Keratinocyte (primary cell): ENCODE results near the gene IL1RAP. TPM values are rescaled to one million over a fixed set of nuclear protein-coding genes. Genes with fewer than 3 reads are reported as not detected.

ENCODE experiments used
- DNase-seq: peaks from one replicate; pipeline ENCODE4 v3.0.0-alpha.2; 2011; ENCODE audit warnings: low read depth, missing footprints, low spot score
- FAIRE-seq: peaks from 2 replicates; lab custom pipeline; 2011; peaks lifted over from hg19 to GRCh38; lab: Jason Lieb, UNC
- H2AFZ ChIP-seq: 2 replicates; pipeline ENCODE4 v1.6.0; 2012; ENCODE audit warnings: low read length, control low read depth, inconsistent platforms; ENCODE audit not compliant: control insufficient read depth
- H3K27ac ChIP-seq: 2 replicates; pipeline ENCODE4 v1.5.1; 2011; ENCODE audit warnings: low read length; ENCODE audit not compliant: control insufficient read depth, insufficient read depth
- H3K27me3 ChIP-seq: 3 replicates; pipeline ENCODE4 v1.6.0; 2011; ENCODE audit warnings: low read length; ENCODE audit not compliant: control insufficient read depth, insufficient read depth; ENCODE audit errors: extremely low read depth
- H3K36me3 ChIP-seq, 2 experiments: 2 replicates in 1 of 2; 3 replicates in 1 of 2; pipeline ENCODE4 v1.5.1; 2011; ENCODE audit warnings: low read length in 2 of 2, mild to moderate bottlenecking in 1 of 2; ENCODE audit not compliant: control insufficient read depth in 2 of 2, insufficient read depth in 2 of 2; ENCODE audit errors: extremely low read depth in 1 of 2
- H3K4me1 ChIP-seq: 3 replicates; pipeline ENCODE4 v1.5.1; 2011; ENCODE audit warnings: low read length; ENCODE audit not compliant: control insufficient read depth, insufficient read depth; ENCODE audit errors: extremely low read depth
- H3K4me2 ChIP-seq: 3 replicates; pipeline ENCODE4 v1.6.0; 2011; ENCODE audit warnings: low read depth, low read length; ENCODE audit not compliant: control insufficient read depth, insufficient read depth; ENCODE audit errors: extremely low read depth
- H3K4me3 ChIP-seq, 3 experiments: fragments of 200-600 bp in 1 of 3; sonication (generic) in 1 of 3; 2 replicates in 2 of 3; 3 replicates in 1 of 3; pipeline ENCODE4 v1.5.1; 2011 to 2016; ENCODE audit warnings: low read length in 3 of 3, mild to moderate bottlenecking in 3 of 3, control low read depth in 2 of 3, inconsistent platforms in 1 of 3, low read depth in 1 of 3, mixed read lengths in 1 of 3, mixed run types in 1 of 3, moderate library complexity in 1 of 3; ENCODE audit not compliant: control insufficient read depth in 2 of 3, insufficient read depth in 2 of 3; ENCODE audit errors: extremely low read depth in 1 of 3
- H3K79me2 ChIP-seq: 2 replicates; pipeline ENCODE4 v1.6.0; 2012; ENCODE audit warnings: low read length; ENCODE audit not compliant: control insufficient read depth, insufficient read depth
- H3K9ac ChIP-seq: 3 replicates; pipeline ENCODE4 v1.6.0; 2011; ENCODE audit warnings: low read length; ENCODE audit not compliant: control insufficient read depth, insufficient read depth; ENCODE audit errors: extremely low read depth
- H3K9me1 ChIP-seq: 3 replicates; pipeline ENCODE4 v1.6.0; 2011; ENCODE audit warnings: low read length; ENCODE audit not compliant: control insufficient read depth, insufficient read depth; ENCODE audit errors: extremely low read depth
- H3K9me3 ChIP-seq: 2 replicates; pipeline ENCODE4 v1.5.1; 2012; ENCODE audit warnings: low read depth, low read length; ENCODE audit not compliant: control insufficient read depth
- H4K20me1 ChIP-seq: 3 replicates; pipeline ENCODE4 v1.6.0; 2011; ENCODE audit warnings: low read length; ENCODE audit not compliant: control insufficient read depth, insufficient read depth; ENCODE audit errors: extremely low read depth
- EZH2 ChIP-seq: IDR thresholded peaks from one replicate; pipeline ENCODE4 v1.6.1; 2012; ENCODE audit warnings: inconsistent platforms, mild to moderate bottlenecking, low read length, moderate library complexity
- dilution Hi-C: fragments of 300-500 bp; cut with MboI; formaldehyde crosslinking; loops from one replicate; pipeline ENCODE4 v1.7.0; 2020; ENCODE audit warnings: low sequenced_read_pairs; ENCODE audit not compliant: extremely low pct_ligation_motif_present
- polyA plus RNA-seq, 5 experiments: library from polyadenylated mRNA; depleted of rRNA in 3 of 5; stranded (reverse) in 3 of 5; stranded (forward) in 1 of 5; unstranded in 1 of 5; fragments of >200 nt; gene quantifications; 1 replicate in 1 of 5; 2 replicates in 3 of 5; 3 replicates in 1 of 5; pipeline versions ENCODE4 v1.2.1 to v1.2.3, GENCODE V29; 2011 to 2012; ENCODE audit warnings: missing spikeins in 2 of 5, low read depth in 1 of 5, low replicate concordance in 1 of 5
- TF ChIP-seq, protein P1 (sequence below), 3 experiments: IDR thresholded peaks in 1 of 3; conservative IDR thresholded peaks in 1 of 3; optimal IDR thresholded peaks in 1 of 3; 2 replicates in 2 of 3; 3 replicates in 1 of 3; pipeline versions ENCODE3 to v1.5.1; 2011; ENCODE audit warnings: low read length in 3 of 3, mild to moderate bottlenecking in 3 of 3, moderate library complexity in 2 of 3, control low read depth in 1 of 3, inconsistent platforms in 1 of 3; ENCODE audit not compliant: insufficient read depth in 2 of 3; ENCODE audit errors: extremely low read depth in 1 of 3

Gene IL1RAP
- polyA plus RNA-seq, 1 donor (not counting 4 experiments of a cell fraction or from before 2014, with no cell fraction given), result 69.7 TPM

- dilution Hi-C loops, result no loop called here
- Histone ChIP-seq H3K9me3 (no peaks in the 10 kb centered on the region), H3K9me1 (no peaks in the 10 kb centered on the region), H3K4me1 (peaks cover 9% of the 10 kb centered on the region), H3K36me3 (peaks cover 7 to 22% of the 10 kb centered on the region in 2 experiments), H3K27me3 (no peaks in the 10 kb centered on the region), H4K20me1 (no peaks in the 10 kb centered on the region), H2AFZ (no peak overlapping the region), H3K9ac (no peak overlapping the region), H3K27ac (no peak overlapping the region), H3K79me2 (peaks cover 38% of the 10 kb centered on the region), H3K4me3 (no peak overlapping the region), H3K4me2 (no peak overlapping the region)
- TF ChIP-seq, protein P1, sequence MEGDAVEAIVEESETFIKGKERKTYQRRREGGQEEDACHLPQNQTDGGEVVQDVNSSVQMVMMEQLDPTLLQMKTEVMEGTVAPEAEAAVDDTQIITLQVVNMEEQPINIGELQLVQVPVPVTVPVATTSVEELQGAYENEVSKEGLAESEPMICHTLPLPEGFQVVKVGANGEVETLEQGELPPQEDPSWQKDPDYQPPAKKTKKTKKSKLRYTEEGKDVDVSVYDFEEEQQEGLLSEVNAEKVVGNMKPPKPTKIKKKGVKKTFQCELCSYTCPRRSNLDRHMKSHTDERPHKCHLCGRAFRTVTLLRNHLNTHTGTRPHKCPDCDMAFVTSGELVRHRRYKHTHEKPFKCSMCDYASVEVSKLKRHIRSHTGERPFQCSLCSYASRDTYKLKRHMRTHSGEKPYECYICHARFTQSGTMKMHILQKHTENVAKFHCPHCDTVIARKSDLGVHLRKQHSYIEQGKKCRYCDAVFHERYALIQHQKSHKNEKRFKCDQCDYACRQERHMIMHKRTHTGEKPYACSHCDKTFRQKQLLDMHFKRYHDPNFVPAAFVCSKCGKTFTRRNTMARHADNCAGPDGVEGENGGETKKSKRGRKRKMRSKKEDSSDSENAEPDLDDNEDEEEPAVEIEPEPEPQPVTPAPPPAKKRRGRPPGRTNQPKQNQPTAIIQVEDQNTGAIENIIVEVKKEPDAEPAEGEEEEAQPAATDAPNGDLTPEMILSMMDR (optimal IDR thresholded peaks at IDR 0.05 in 1 of 3, IDR thresholded peaks at IDR 0.05 in 1 of 3, conservative IDR thresholded peaks at IDR 0.05 in 1 of 3; ENCODE audit: extremely low read depth in 1 of 3, insufficient read depth in 2 of 3, low read length in 3 of 3), result no peak
- TF ChIP-seq EZH2, result no peak
- FAIRE-seq (no peak), DNase-seq (no peak)
These were observed 87.7 kb downstream of the IL1RAP start for GRCh38 chr3:190601622-190602021.

- Histone ChIP-seq H3K36me3 (peaks cover 13 to 24% of the 10 kb centered on the region in 2 experiments), H3K9ac (no peak overlapping the region)
These were observed 91.5 kb downstream of the IL1RAP start for GRCh38 chr3:190605385-190605784.

More at GRCh38 chr3:190605385-190605784, 91.5 kb downstream of the IL1RAP start:
- H3K9me3 ChIP-seq, result no peaks in the 10 kb centered on the region
- DNase-seq, result no peak
- H3K9me1 ChIP-seq, result no peaks in the 10 kb centered on the region
- no peak for FAIRE-seq
- H3K79me2 ChIP-seq, result peaks cover 15% of the 10 kb centered on the region
- H3K4me3 ChIP-seq, result no peak overlapping the region
- dilution Hi-C loops, result no loop called here
- H4K20me1 ChIP-seq, result no peaks in the 10 kb centered on the region
- H3K27me3 ChIP-seq, result no peaks in the 10 kb centered on the region
- H2AFZ ChIP-seq, result no peak overlapping the region
- no peaks in the 10 kb centered on the region for H3K4me1 ChIP-seq
- TF ChIP-seq EZH2, result no peak
- TF ChIP-seq, protein P1 (optimal IDR thresholded peaks at IDR 0.05 in 1 of 3, IDR thresholded peaks at IDR 0.05 in 1 of 3, conservative IDR thresholded peaks at IDR 0.05 in 1 of 3; ENCODE audit: extremely low read depth in 1 of 3, insufficient read depth in 2 of 3, low read length in 3 of 3), result no peak
- H3K27ac ChIP-seq, result no peak overlapping the region
- no peak overlapping the region for H3K4me2 ChIP-seq
